ENCODE measurements around the gene SYTL3. TPM values are rescaled to one million over a fixed set of nuclear protein-coding genes. Genes with fewer than 3 reads are reported as not detected.
"Not testable (repeated sequence)": the region's sequence is repeated elsewhere in the genome, so short reads cannot be mapped to it uniquely, and the experiment has no call there.

The SYTL3 gene
- total RNA-seq, 1 donor from 2014 or later: 102 TPM

- no peak overlapping the region for H3K4me3 Mint-ChIP-seq
- H3K27me3 Mint-ChIP-seq: no peaks in the 10 kb centered on the region
- H3K4me1 Mint-ChIP-seq: peaks cover 18% of the 10 kb centered on the region
- no peaks in the 10 kb centered on the region for H3K9me3 Mint-ChIP-seq
- intact Hi-C loops (cut with micrococcal nuclease): no loop called here
- DNase-seq: no peak
- peaks cover 56% of the 10 kb centered on the region for H3K36me3 Mint-ChIP-seq (ENCODE audit: low read depth)
- peak overlapping the region; percentile 48 for H3K27ac Mint-ChIP-seq
These were observed 22.0 kb upstream of the SYTL3 start for GRCh38 chr6:158627940-158628211.

GRCh38 chr6:158628542-158628941 lies 21.3 kb upstream of the SYTL3 start:
- no peaks in the 10 kb centered on the region for H3K27me3 Mint-ChIP-seq
- H3K36me3 Mint-ChIP-seq (ENCODE audit: low read depth): peaks cover 59% of the 10 kb centered on the region

GRCh38 chr6:158629367-158630221 lies 20.3 kb upstream of the SYTL3 start:
- H3K27me3 Mint-ChIP-seq: no peaks in the 10 kb centered on the region
- no peaks in the 10 kb centered on the region for H3K9me3 Mint-ChIP-seq
- peaks cover 59% of the 10 kb centered on the region for H3K36me3 Mint-ChIP-seq (ENCODE audit: low read depth)
- intact Hi-C loops (cut with micrococcal nuclease): no loop called here
- peak overlapping the region; percentile 50 for H3K27ac Mint-ChIP-seq
- no peak overlapping the region for H3K4me3 Mint-ChIP-seq
- H3K4me1 Mint-ChIP-seq: peaks cover 19% of the 10 kb centered on the region
- no peak for DNase-seq

More at GRCh38 chr6:158628542-158628941, 21.3 kb upstream of the SYTL3 start:
- no peak for DNase-seq
- intact Hi-C loops (cut with micrococcal nuclease): no loop called here
- H3K9me3 Mint-ChIP-seq: no peaks in the 10 kb centered on the region
- H3K27ac Mint-ChIP-seq: no peak overlapping the region
- H3K4me1 Mint-ChIP-seq: peaks cover 19% of the 10 kb centered on the region
- H3K4me3 Mint-ChIP-seq: no peak overlapping the region

GRCh38 chr6:158630938-158631616 lies 18.8 kb upstream of the SYTL3 start:
- intact Hi-C loops (cut with micrococcal nuclease): no loop called here
- Mint-ChIP-seq H3K27ac (peak overlapping the region; percentile 62), H3K36me3 (ENCODE audit: low read depth) (peaks cover 61% of the 10 kb centered on the region), H3K9me3 (no peaks in the 10 kb centered on the region), H3K4me1 (peaks cover 29% of the 10 kb centered on the region), H3K27me3 (no peaks in the 10 kb centered on the region), H3K4me3 (no peak overlapping the region)
- DNase-seq: no peak

- peaks cover 62% of the 10 kb centered on the region for H3K36me3 Mint-ChIP-seq (ENCODE audit: low read depth)
- H3K27ac Mint-ChIP-seq: peak overlapping the region; percentile 62
- no peak overlapping the region for H3K4me3 Mint-ChIP-seq
- DNase-seq: no peak
- no peaks in the 10 kb centered on the region for H3K9me3 Mint-ChIP-seq
- peaks cover 34% of the 10 kb centered on the region for H3K4me1 Mint-ChIP-seq
- no peaks in the 10 kb centered on the region for H3K27me3 Mint-ChIP-seq
- intact Hi-C loops (cut with micrococcal nuclease): no loop called here
These were observed 17.9 kb upstream of the SYTL3 start for GRCh38 chr6:158631678-158632537.

- Mint-ChIP-seq H3K4me1 (peaks cover 37% of the 10 kb centered on the region), H3K36me3 (ENCODE audit: low read depth) (peaks cover 62% of the 10 kb centered on the region), H3K27ac (peak overlapping the region; percentile 62)
- H3K4me3 Mint-ChIP-seq; DNase-seq; H3K27me3 Mint-ChIP-seq; H3K9me3 Mint-ChIP-seq; intact Hi-C loops (cut with micrococcal nuclease): not testable (repeated sequence)
These were observed 17.2 kb upstream of the SYTL3 start for GRCh38 chr6:158632538-158633119.

GRCh38 chr6:158633127-158633526 lies 16.7 kb upstream of the SYTL3 start:
- peak overlapping the region; percentile 69 for H3K27ac Mint-ChIP-seq
- peaks cover 57% of the 10 kb centered on the region for H3K36me3 Mint-ChIP-seq (ENCODE audit: low read depth)
- DNase-seq: no peak
- peaks cover 37% of the 10 kb centered on the region for H3K4me1 Mint-ChIP-seq
- H3K27me3 Mint-ChIP-seq: no peaks in the 10 kb centered on the region
- H3K4me3 Mint-ChIP-seq: no peak overlapping the region
- H3K9me3 Mint-ChIP-seq: no peaks in the 10 kb centered on the region
- intact Hi-C loops (cut with micrococcal nuclease): no loop called here

GRCh38 chr6:158634695-158635426 lies 15.0 kb upstream of the SYTL3 start:
- H3K4me1 Mint-ChIP-seq: peaks cover 47% of the 10 kb centered on the region
- DNase-seq: no peak
- H3K9me3 Mint-ChIP-seq: no peaks in the 10 kb centered on the region
- no peak overlapping the region for H3K4me3 Mint-ChIP-seq
- peaks cover 62% of the 10 kb centered on the region for H3K36me3 Mint-ChIP-seq (ENCODE audit: low read depth)
- H3K27ac Mint-ChIP-seq: peak overlapping the region; percentile 55
- no peaks in the 10 kb centered on the region for H3K27me3 Mint-ChIP-seq
- intact Hi-C loops (cut with micrococcal nuclease): no loop called here

GRCh38 chr6:158635427-158636073 lies 14.3 kb upstream of the SYTL3 start:
- DNase-seq: no peak
- Mint-ChIP-seq H3K9me3 (no peaks in the 10 kb centered on the region), H3K36me3 (ENCODE audit: low read depth) (peaks cover 66% of the 10 kb centered on the region), H3K4me1 (peaks cover 52% of the 10 kb centered on the region), H3K4me3 (no peak overlapping the region), H3K27me3 (no peaks in the 10 kb centered on the region), H3K27ac (peak overlapping the region; percentile 72)
- intact Hi-C loops (cut with micrococcal nuclease): no loop called here

- H3K27me3 Mint-ChIP-seq: no peaks in the 10 kb centered on the region
- intact Hi-C loops (cut with micrococcal nuclease): no loop called here
- no peak for DNase-seq
- peaks cover 52% of the 10 kb centered on the region for H3K4me1 Mint-ChIP-seq
- H3K36me3 Mint-ChIP-seq (ENCODE audit: low read depth): peaks cover 66% of the 10 kb centered on the region
- H3K27ac Mint-ChIP-seq: peak overlapping the region; percentile 80
- H3K9me3 Mint-ChIP-seq: no peaks in the 10 kb centered on the region
- H3K4me3 Mint-ChIP-seq: no peak overlapping the region
These were observed 13.1 kb upstream of the SYTL3 start for GRCh38 chr6:158636778-158637177.

- Mint-ChIP-seq H3K4me3 (peak overlapping the region; percentile 25), H3K27ac (peak overlapping the region; percentile 83), H3K9me3 (no peaks in the 10 kb centered on the region), H3K27me3 (no peaks in the 10 kb centered on the region), H3K4me1 (peaks cover 62% of the 10 kb centered on the region), H3K36me3 (ENCODE audit: low read depth) (peaks cover 69% of the 10 kb centered on the region)
- intact Hi-C loops (cut with micrococcal nuclease): no loop called here
- no peak for DNase-seq
These were observed 11.5 kb upstream of the SYTL3 start for GRCh38 chr6:158638324-158638854.

- intact Hi-C loops (cut with micrococcal nuclease): no loop called here
- Mint-ChIP-seq H3K27ac (peak overlapping the region; percentile 83), H3K36me3 (ENCODE audit: low read depth) (peaks cover 71% of the 10 kb centered on the region), H3K9me3 (no peaks in the 10 kb centered on the region), H3K4me1 (peaks cover 62% of the 10 kb centered on the region), H3K27me3 (no peaks in the 10 kb centered on the region), H3K4me3 (peak overlapping the region; percentile 25)
- no peak for DNase-seq
These were observed 10.8 kb upstream of the SYTL3 start for GRCh38 chr6:158639056-158639455.
